Caco-2 (cell line): ENCODE measurements around the gene ASTN2. TPM values are rescaled to one million over a fixed set of nuclear protein-coding genes. Genes with fewer than 3 reads are reported as not detected.

Source experiments
- BruUV-seq: library from RNA; stranded (reverse); fragments of 400-500 nt; replicated peaks from 2 replicates; lab custom pipeline; 2021; lab: Mats Ljungman, UMichigan
- CTCF ChIA-PET: fragments of 300-600 bp; sonication (Branson Sonifier 250); formaldehyde crosslinking; loops from one replicate; lab custom pipeline; 2022; ENCODE audit warnings: antibody characterized with exemption; lab: Charles Lee
- POLR2A ChIA-PET: fragments of 300-600 bp; sonication (Branson Sonifier 250); formaldehyde crosslinking; loops from one replicate; lab custom pipeline; 2022; ENCODE audit warnings: antibody characterized with exemption; lab: Charles Lee
- DNase-seq, 2 experiments: peaks; one replicate each; pipeline versions ENCODE4 v3.0.0 to v3.0.0-alpha.2; 2020 to 2022
- H3K27me3 ChIP-seq: replicated peaks from 2 replicates; pipeline ENCODE4 v1.6.0; 2011; ENCODE audit warnings: low read length; ENCODE audit not compliant: control insufficient read depth, insufficient read depth
- H3K36me3 ChIP-seq: 2 replicates; pipeline ENCODE4 v1.5.1; 2011; ENCODE audit warnings: low read length; ENCODE audit not compliant: control insufficient read depth, insufficient read depth
- H3K4me1 ChIP-seq: fragments of 250-450 bp; sonication (Bioruptor Pico); 2 replicates; pipeline ENCODE4 v1.5.1; 2020; ENCODE audit warnings: mild to moderate bottlenecking
- H3K4me3 ChIP-seq: 2 replicates; pipeline ENCODE4 v1.5.1; 2011; ENCODE audit warnings: low read depth, mild to moderate bottlenecking, control low read depth, low read length
- H3K9me3 ChIP-seq: fragments of 250-450 bp; sonication (Bioruptor Pico); 2 replicates; pipeline ENCODE4 v1.5.1; 2020; ENCODE audit warnings: mild to moderate bottlenecking, moderate library complexity
- H3K27ac Mint-ChIP-seq: one replicate; pipeline ENCODE4 v1.8.0; 2022; ENCODE audit warnings: mixed read lengths; ENCODE audit not compliant: unreplicated experiment
- H3K27me3 Mint-ChIP-seq: one replicate; pipeline ENCODE4 v1.8.0; 2022; ENCODE audit warnings: mixed read lengths; ENCODE audit not compliant: insufficient read depth, unreplicated experiment
- H3K36me3 Mint-ChIP-seq: one replicate; pipeline ENCODE4 v1.8.0; 2022; ENCODE audit warnings: mild to moderate bottlenecking, mixed read lengths; ENCODE audit not compliant: insufficient read depth, unreplicated experiment
- H3K4me1 Mint-ChIP-seq: one replicate; pipeline ENCODE4 v1.8.0; 2022; ENCODE audit warnings: low read depth, mixed read lengths; ENCODE audit not compliant: unreplicated experiment
- H3K4me3 Mint-ChIP-seq: one replicate; pipeline ENCODE4 v1.8.0; 2022; ENCODE audit warnings: mild to moderate bottlenecking, moderate library complexity, mixed read lengths; ENCODE audit not compliant: unreplicated experiment
- H3K9me3 Mint-ChIP-seq: one replicate; pipeline ENCODE4 v1.8.0; 2022; ENCODE audit warnings: mixed read lengths; ENCODE audit not compliant: unreplicated experiment
- CTCF ChIP-seq, 2 experiments: fragments of 200-600 bp in 1 of 2; IDR thresholded peaks; 1 replicate in 1 of 2; 2 replicates in 1 of 2; pipeline versions ENCODE4 v1.5.1 to v1.8.0; 2011 to 2022; ENCODE audit warnings: antibody characterized with exemption in 1 of 2, control low read depth in 1 of 2, inconsistent platforms in 1 of 2, low read depth in 1 of 2, low read length in 1 of 2, mild to moderate bottlenecking in 1 of 2, moderate library complexity in 1 of 2; ENCODE audit not compliant: insufficient read depth in 1 of 2, severe bottlenecking in 1 of 2, unreplicated experiment in 1 of 2
- intact Hi-C: fragments of 100-400 bp; cut with micrococcal nuclease; formaldehyde crosslinking; loops from one replicate; pipeline ENCODE4 v1.10.0; 2022; ENCODE audit not compliant: unreplicated experiment
- total RNA-seq: library from RNA; stranded (reverse); gene quantifications from 2 replicates; pipeline ENCODE4 v1.2.3, GENCODE V29; 2022

Gene ASTN2
- total RNA-seq, 1 experiment from 2014 or later: 12.7 TPM

GRCh38 chr9:117091529-117091928 is 323.3 kb downstream of the ASTN2 start:
- BruUV-seq: no TSS peak
- H3K4me3 Mint-ChIP-seq: no peak overlapping the region
- Histone ChIP-seq H3K4me1 (no peaks in the 10 kb centered on the region), H3K27me3 (no peaks in the 10 kb centered on the region), H3K36me3 (no peaks in the 10 kb centered on the region), H3K4me3 (no peak overlapping the region), H3K9me3 (no peaks in the 10 kb centered on the region)
- intact Hi-C loops: no loop called here
- no peaks in the 10 kb centered on the region for H3K36me3 Mint-ChIP-seq
- H3K9me3 Mint-ChIP-seq: no peaks in the 10 kb centered on the region
- H3K27ac Mint-ChIP-seq: no peak overlapping the region
- CTCF ChIA-PET: no interaction called here
- no peak for TF ChIP-seq CTCF (IDR thresholded peaks at IDR 0.05; ENCODE audit: insufficient read depth in 1 of 2, low read depth in 1 of 2, low read length in 1 of 2, severe bottlenecking in 1 of 2, unreplicated experiment in 1 of 2)
- POLR2A ChIA-PET: no interaction called here
- no peaks in the 10 kb centered on the region for H3K4me1 Mint-ChIP-seq
- DNase-seq: no peak
- no peaks in the 10 kb centered on the region for H3K27me3 Mint-ChIP-seq

DNA sequence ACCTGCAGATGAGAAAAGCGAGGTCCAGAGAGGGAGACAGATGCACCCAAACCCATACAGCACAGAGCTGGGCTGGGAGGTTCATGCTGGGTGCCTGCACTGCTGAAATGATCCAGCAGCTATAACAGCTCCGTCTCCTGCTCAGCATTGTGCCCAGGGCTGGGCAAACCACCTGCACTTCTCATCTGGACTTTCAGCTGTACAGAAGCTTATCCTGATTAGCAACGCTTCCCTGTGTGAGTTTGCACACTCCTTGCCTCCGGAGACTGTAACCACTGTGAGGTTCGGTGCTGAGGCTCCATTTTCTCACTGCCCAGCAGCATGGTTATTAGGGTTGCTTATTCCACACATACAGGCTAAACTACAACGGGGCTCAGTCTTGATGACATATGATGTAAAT is 326.1 kb downstream of the ASTN2 start:
- Mint-ChIP-seq H3K27ac (no peak overlapping the region), H3K4me1 (no peaks in the 10 kb centered on the region), H3K4me3 (no peak overlapping the region), H3K36me3 (no peaks in the 10 kb centered on the region), H3K27me3 (no peaks in the 10 kb centered on the region), H3K9me3 (no peaks in the 10 kb centered on the region)
- ChIA-PET CTCF (no interaction called here), POLR2A (no interaction called here)
- DNase-seq: no peak
- H3K27me3 ChIP-seq: no peaks in the 10 kb centered on the region
- no peak overlapping the region for H3K4me3 ChIP-seq
- intact Hi-C loops: no loop called here
- BruUV-seq: no TSS peak
- H3K36me3 ChIP-seq: no peaks in the 10 kb centered on the region
- no peaks in the 10 kb centered on the region for H3K9me3 ChIP-seq
- no peak for TF ChIP-seq CTCF (IDR thresholded peaks at IDR 0.05; ENCODE audit: insufficient read depth in 1 of 2, low read depth in 1 of 2, low read length in 1 of 2, severe bottlenecking in 1 of 2, unreplicated experiment in 1 of 2)
- no peaks in the 10 kb centered on the region for H3K4me1 ChIP-seq

- DNase-seq: no peak
- intact Hi-C loops: no loop called here
- H3K9me3 Mint-ChIP-seq: no peaks in the 10 kb centered on the region
- no peak for TF ChIP-seq CTCF (IDR thresholded peaks at IDR 0.05; ENCODE audit: insufficient read depth in 1 of 2, low read depth in 1 of 2, low read length in 1 of 2, severe bottlenecking in 1 of 2, unreplicated experiment in 1 of 2)
- H3K4me1 ChIP-seq: no peaks in the 10 kb centered on the region
- ChIA-PET CTCF (no interaction called here), POLR2A (no interaction called here)
- H3K36me3 Mint-ChIP-seq: no peaks in the 10 kb centered on the region
- no peaks in the 10 kb centered on the region for H3K27me3 Mint-ChIP-seq
- BruUV-seq: no TSS peak
- no peaks in the 10 kb centered on the region for H3K9me3 ChIP-seq
- no peaks in the 10 kb centered on the region for H3K4me1 Mint-ChIP-seq
- H3K4me3 Mint-ChIP-seq: no peak overlapping the region
- H3K27me3 ChIP-seq: no peaks in the 10 kb centered on the region
- H3K4me3 ChIP-seq: no peak overlapping the region
- H3K36me3 ChIP-seq: no peaks in the 10 kb centered on the region
- H3K27ac Mint-ChIP-seq: no peak overlapping the region
Measured at GRCh38 chr9:117088140-117088539, 326.7 kb downstream of the ASTN2 start.
